CD4-positive, alpha-beta T cell (primary cell): ENCODE measurements around the gene PPDPF. TPM values are rescaled to one million over a fixed set of nuclear protein-coding genes. Genes with fewer than 3 reads are reported as not detected.

Experiments
- ATAC-seq: fragments of 200-7000 bp; cut with Tn5 transposase; one replicate; pipeline ENCODE4 v1.10.0; 2022; ENCODE audit warnings: mild to moderate bottlenecking; ENCODE audit not compliant: poor library complexity
- CTCF ChIA-PET: fragments of 350-600 bp; sonication (Branson Sonifier 250); formaldehyde crosslinking; loops from one replicate; lab custom pipeline; 2021; ENCODE audit warnings: antibody characterized with exemption, inconsistent platforms; lab: Charles Lee
- POLR2A ChIA-PET: fragments of 350-600 bp; sonication (Branson Sonifier 250); formaldehyde crosslinking; loops from one replicate; lab custom pipeline; 2021; ENCODE audit warnings: antibody characterized with exemption, inconsistent platforms; lab: Charles Lee
- DNase-seq, 14 experiments: peaks; one replicate each; pipeline ENCODE4 v3.0.0-alpha.2; 2013 to 2020; ENCODE audit warnings: mixed read lengths in 2 of 14
- H3K27ac ChIP-seq, 2 donors: one replicate each; pipeline versions ENCODE4 v1.5.1 to v1.7.0; 2013; ENCODE audit warnings: low read length in 2 of 2, low read depth in 1 of 2, mild to moderate bottlenecking in 1 of 2
- H3K27me3 ChIP-seq, 2 experiments: 1 replicate in 1 of 2; 2 replicates in 1 of 2; pipeline versions ENCODE4 v1.6.1 to v1.7.0; 2013; ENCODE audit warnings: low read length in 2 of 2, control low read depth in 1 of 2, mild to moderate bottlenecking in 1 of 2, moderate library complexity in 1 of 2; ENCODE audit not compliant: insufficient read depth in 2 of 2, control insufficient read depth in 1 of 2
- H3K36me3 ChIP-seq: one replicate; pipeline ENCODE4 v1.6.1; 2013; ENCODE audit warnings: low read length, control low read depth; ENCODE audit not compliant: insufficient read depth
- H3K4me1 ChIP-seq: one replicate; pipeline ENCODE4 v1.6.1; 2013; ENCODE audit warnings: low read length, control low read depth; ENCODE audit not compliant: insufficient read depth
- H3K4me3 ChIP-seq: one replicate; pipeline ENCODE4 v1.5.1; 2013; ENCODE audit warnings: mild to moderate bottlenecking, low read length, moderate library complexity
- H3K9me3 ChIP-seq, 2 experiments: 1 replicate in 1 of 2; 2 replicates in 1 of 2; pipeline versions ENCODE4 v1.6.1 to v1.7.0; 2013; ENCODE audit warnings: low read length in 2 of 2, mild to moderate bottlenecking in 2 of 2, control low read depth in 1 of 2, moderate library complexity in 1 of 2; ENCODE audit not compliant: control insufficient read depth in 1 of 2, insufficient read depth in 1 of 2
- H3K27ac Mint-ChIP-seq: one replicate; pipeline ENCODE4 v1.8.0; 2020; ENCODE audit warnings: mixed read lengths
- H3K27me3 Mint-ChIP-seq: one replicate; pipeline ENCODE4 v1.8.0; 2021; ENCODE audit warnings: mixed read lengths
- H3K36me3 Mint-ChIP-seq: one replicate; pipeline ENCODE4 v1.8.0; 2021; ENCODE audit warnings: low read depth, mixed read lengths
- H3K4me1 Mint-ChIP-seq: one replicate; pipeline ENCODE4 v1.8.0; 2021; ENCODE audit warnings: low read depth, mixed read lengths
- H3K4me3 Mint-ChIP-seq: one replicate; pipeline ENCODE4 v1.8.0; 2020; ENCODE audit warnings: mild to moderate bottlenecking, mixed read lengths
- H3K9me3 Mint-ChIP-seq: one replicate; pipeline ENCODE4 v1.8.0; 2020; ENCODE audit warnings: mixed read lengths
- intact Hi-C, 2 experiments: fragments of 100-400 bp; cut with DNase I in 1 of 2; cut with micrococcal nuclease in 1 of 2; formaldehyde crosslinking; loops; one replicate each; pipeline versions ENCODE4 v1.15.1 to v1.9.0; 2023 to 2025; cut with DNase I, micrococcal nuclease
- total RNA-seq, 174 experiments: library from RNA in 2 of 174; stranded (reverse) in 2 of 174; gene quantifications; one replicate each; pipeline ENCODE4 v1.2.3 and lab custom pipeline; 2021 to 2026
- TF ChIP-seq, protein P1 (sequence below): fragments of 200-600 bp; IDR thresholded peaks from one replicate; pipeline ENCODE4 v1.8.0; 2022; ENCODE audit warnings: antibody characterized with exemption, mild to moderate bottlenecking

The PPDPF gene
- total RNA-seq, 2 experiments from 2014 or later: 249 to 251 TPM

DNA sequence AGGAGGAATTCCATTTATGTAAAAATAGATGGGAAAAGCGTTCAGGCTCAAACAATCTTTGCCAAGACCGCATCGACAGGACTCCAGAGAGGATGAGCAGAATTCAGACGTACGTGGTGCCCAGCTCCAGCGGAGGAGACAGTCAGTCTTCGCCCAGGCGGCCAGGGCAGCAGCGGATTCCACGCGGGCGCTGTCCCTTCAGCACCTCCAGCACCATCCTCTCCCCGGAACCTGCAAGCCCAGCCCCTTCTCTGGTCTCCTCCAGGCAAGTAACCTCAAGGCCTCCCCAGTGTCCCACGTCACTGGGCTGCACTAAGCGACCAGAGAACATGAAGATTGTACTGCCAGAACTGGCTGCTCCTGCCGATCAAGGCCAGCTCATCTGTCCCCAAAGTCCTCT, 45.4 kb upstream of the PPDPF start:
- Histone ChIP-seq H3K4me1 (peaks cover 12% of the 10 kb centered on the region), H3K27ac (no peak overlapping the region), H3K4me3 (no peak overlapping the region), H3K9me3 (peaks cover 0 to 26% of the 10 kb centered on the region in 2 experiments), H3K36me3 (no peaks in the 10 kb centered on the region), H3K27me3 (peaks cover 52 to 74% of the 10 kb centered on the region in 2 experiments)
- Mint-ChIP-seq H3K27me3 (peaks cover 46% of the 10 kb centered on the region), H3K4me1 (no peaks in the 10 kb centered on the region), H3K9me3 (no peaks in the 10 kb centered on the region), H3K36me3 (no peaks in the 10 kb centered on the region), H3K4me3 (no peak overlapping the region), H3K27ac (no peak overlapping the region)
- POLR2A ChIA-PET: no interaction called here
- ATAC-seq: no peak
- CTCF ChIA-PET: no interaction called here
- peak in 2 of 14 experiments; percentile 20 to 37 for DNase-seq
- intact Hi-C loops: no loop called here
- TF ChIP-seq, protein P1, sequence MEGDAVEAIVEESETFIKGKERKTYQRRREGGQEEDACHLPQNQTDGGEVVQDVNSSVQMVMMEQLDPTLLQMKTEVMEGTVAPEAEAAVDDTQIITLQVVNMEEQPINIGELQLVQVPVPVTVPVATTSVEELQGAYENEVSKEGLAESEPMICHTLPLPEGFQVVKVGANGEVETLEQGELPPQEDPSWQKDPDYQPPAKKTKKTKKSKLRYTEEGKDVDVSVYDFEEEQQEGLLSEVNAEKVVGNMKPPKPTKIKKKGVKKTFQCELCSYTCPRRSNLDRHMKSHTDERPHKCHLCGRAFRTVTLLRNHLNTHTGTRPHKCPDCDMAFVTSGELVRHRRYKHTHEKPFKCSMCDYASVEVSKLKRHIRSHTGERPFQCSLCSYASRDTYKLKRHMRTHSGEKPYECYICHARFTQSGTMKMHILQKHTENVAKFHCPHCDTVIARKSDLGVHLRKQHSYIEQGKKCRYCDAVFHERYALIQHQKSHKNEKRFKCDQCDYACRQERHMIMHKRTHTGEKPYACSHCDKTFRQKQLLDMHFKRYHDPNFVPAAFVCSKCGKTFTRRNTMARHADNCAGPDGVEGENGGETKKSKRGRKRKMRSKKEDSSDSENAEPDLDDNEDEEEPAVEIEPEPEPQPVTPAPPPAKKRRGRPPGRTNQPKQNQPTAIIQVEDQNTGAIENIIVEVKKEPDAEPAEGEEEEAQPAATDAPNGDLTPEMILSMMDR: no peak

DNA sequence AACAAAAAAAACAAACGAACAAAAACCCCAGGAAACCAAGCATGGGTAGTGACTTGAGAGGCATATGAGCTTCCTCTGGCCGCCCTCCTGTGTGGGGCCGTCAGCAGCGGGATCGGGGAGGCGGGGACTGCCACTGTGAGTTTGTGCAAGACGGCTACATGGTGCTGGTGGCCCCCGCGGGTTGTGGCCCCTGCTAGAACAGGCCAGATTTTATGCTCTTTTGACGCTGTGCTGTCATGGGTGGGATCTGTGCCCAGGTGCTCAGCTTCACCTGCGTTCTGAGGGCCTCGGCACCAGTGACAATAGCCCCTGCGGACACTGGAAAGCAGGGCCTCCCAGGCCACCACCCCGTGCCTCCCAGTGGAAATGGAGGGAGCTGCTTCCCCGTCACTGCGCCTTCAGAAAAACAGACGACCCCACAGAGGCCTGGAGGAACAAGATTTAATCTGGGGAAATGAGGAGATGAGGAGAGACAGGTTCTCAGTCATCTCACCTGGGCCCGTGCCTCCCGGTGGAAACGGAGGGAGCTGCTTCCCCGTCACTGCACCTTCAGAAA, 43.4 kb upstream of the PPDPF start:
- POLR2A ChIA-PET: interaction anchor here (0.6 kb wide), 1 partner anchor 646 kb away, joined by 4 read pairs; no protein-coding TSS in a partner anchor
- TF ChIP-seq, protein P1: no peak
- Histone ChIP-seq H3K4me1 (peaks cover under 1% of the 10 kb centered on the region), H3K36me3 (no peaks in the 10 kb centered on the region), H3K4me3 (no peak overlapping the region), H3K9me3 (peaks cover 0 to 29% of the 10 kb centered on the region in 2 experiments), H3K27me3 (peaks cover 46 to 56% of the 10 kb centered on the region in 2 experiments), H3K27ac (no peak overlapping the region)
- DNase-seq (no peak), ATAC-seq (no peak)
- Mint-ChIP-seq H3K27ac (no peak overlapping the region), H3K27me3 (peaks cover 50% of the 10 kb centered on the region), H3K36me3 (no peaks in the 10 kb centered on the region), H3K9me3 (no peaks in the 10 kb centered on the region), H3K4me3 (no peak overlapping the region), H3K4me1 (no peaks in the 10 kb centered on the region)
- CTCF ChIA-PET: no interaction called here
- intact Hi-C loops: no loop called here

DNA sequence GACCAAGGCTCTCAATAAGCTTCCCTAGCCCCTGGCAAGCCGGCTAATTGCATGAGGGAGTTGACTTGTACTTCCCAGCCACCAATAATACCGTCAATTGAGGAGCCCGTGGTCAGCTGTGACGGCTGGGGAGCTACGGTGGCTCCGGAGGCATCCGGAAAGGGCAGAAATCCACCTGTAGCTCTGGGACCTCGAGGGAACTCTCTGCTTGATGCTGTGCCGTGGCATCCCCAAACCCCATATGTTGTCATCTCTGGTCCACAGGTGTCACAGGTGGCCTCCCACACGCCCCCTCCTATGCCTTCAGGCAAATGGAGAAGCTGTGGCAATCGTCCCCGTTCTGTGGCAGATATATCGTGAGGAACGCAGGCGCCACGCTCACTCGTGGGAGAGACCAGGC, 42.6 kb upstream of the PPDPF start:
- TF ChIP-seq, protein P1: no peak
- ChIA-PET POLR2A (no interaction called here), CTCF (no interaction called here)
- Histone ChIP-seq H3K27ac (no peak overlapping the region), H3K4me3 (no peak overlapping the region), H3K9me3 (peaks cover 0 to 33% of the 10 kb centered on the region in 2 experiments), H3K27me3 (peaks cover 46 to 59% of the 10 kb centered on the region in 2 experiments), H3K36me3 (no peaks in the 10 kb centered on the region), H3K4me1 (no peaks in the 10 kb centered on the region)
- DNase-seq (no peak), ATAC-seq (no peak)
- no peaks in the 10 kb centered on the region for H3K36me3 Mint-ChIP-seq
- H3K4me1 Mint-ChIP-seq: no peaks in the 10 kb centered on the region
- intact Hi-C loops: no loop called here
- H3K4me3 Mint-ChIP-seq: no peak overlapping the region
- peaks cover 57% of the 10 kb centered on the region for H3K27me3 Mint-ChIP-seq
- no peak overlapping the region for H3K27ac Mint-ChIP-seq
- H3K9me3 Mint-ChIP-seq: no peaks in the 10 kb centered on the region
